ENCODE data around the gene MCM5.

Gene MCM5

GRCh38 chr22:35403356-35403755 lies 3.4 kb downstream of the MCM5 start:
- DNase-seq (ENCODE audit: low spot score), result no peak

GRCh38 chr22:35404176-35404575 lies 4.2 kb downstream of the MCM5 start:
- no peak for DNase-seq (ENCODE audit: low spot score)

GRCh38 chr22:35406443-35406842 lies 6.5 kb downstream of the MCM5 start:
- no peak for DNase-seq (ENCODE audit: low spot score)

GRCh38 chr22:35407362-35407761 lies 7.4 kb downstream of the MCM5 start:
- DNase-seq (ENCODE audit: low spot score), result no peak

- DNase-seq (ENCODE audit: low spot score), result no peak
Measured at GRCh38 chr22:35409783-35410662, 10.1 kb downstream of the MCM5 start.

GRCh38 chr22:35410663-35411034 lies 10.7 kb downstream of the MCM5 start:
- no peak for DNase-seq (ENCODE audit: low spot score)

GRCh38 chr22:35411102-35411501 lies 11.2 kb downstream of the MCM5 start:
- no peak for DNase-seq (ENCODE audit: low spot score)

GRCh38 chr22:35413624-35414023 lies 13.7 kb downstream of the MCM5 start:
- no peak for DNase-seq (ENCODE audit: low spot score)

GRCh38 chr22:35417606-35418005 lies 17.7 kb downstream of the MCM5 start:
- DNase-seq (ENCODE audit: low spot score), result no peak

- no peak for DNase-seq (ENCODE audit: low spot score)
Measured at GRCh38 chr22:35418088-35418487, 18.1 kb downstream of the MCM5 start.

GRCh38 chr22:35418731-35419130 lies 18.8 kb downstream of the MCM5 start:
- no peak for DNase-seq (ENCODE audit: low spot score)

- no peak for DNase-seq (ENCODE audit: low spot score)
Measured at GRCh38 chr22:35419756-35420155, 19.8 kb downstream of the MCM5 start.

- DNase-seq (ENCODE audit: low spot score), result no peak
Measured at GRCh38 chr22:35421121-35421520, 21.2 kb downstream of the MCM5 start.

- DNase-seq (ENCODE audit: low spot score), result no peak
Measured at GRCh38 chr22:35422145-35422544, 22.2 kb downstream of the MCM5 start.

- DNase-seq (ENCODE audit: low spot score), result no peak
Measured at GRCh38 chr22:35422936-35423335, 23.0 kb downstream of the MCM5 start.

- DNase-seq (ENCODE audit: low spot score), result no peak
Measured at GRCh38 chr22:35424081-35424480, 24.1 kb downstream of the MCM5 start.

- DNase-seq (ENCODE audit: low spot score), result no peak
Measured at GRCh38 chr22:35424761-35425160, 24.8 kb downstream of the MCM5 start.

GRCh38 chr22:35425546-35425945 lies 25.6 kb downstream of the MCM5 start:
- no peak for DNase-seq (ENCODE audit: low spot score)

- DNase-seq (ENCODE audit: low spot score), result no peak
Measured at GRCh38 chr22:35425971-35426800, 26.2 kb downstream of the MCM5 start.

- DNase-seq (ENCODE audit: low spot score), result no peak
Measured at GRCh38 chr22:35426801-35427140, 26.8 kb downstream of the MCM5 start.

GRCh38 chr22:35430897-35431322 lies 31.0 kb downstream of the MCM5 start:
- DNase-seq (ENCODE audit: low spot score), result peak; percentile 66

GRCh38 chr22:35431483-35432227 lies 31.7 kb downstream of the MCM5 start:
- no peak for DNase-seq (ENCODE audit: low spot score)
